Activated naive CD4-positive, alpha-beta T cell (primary cell): Measurements from ENCODE around the gene ZNF169.
"Not testable (repeated sequence)": the region's sequence is repeated elsewhere in the genome, so short reads cannot be mapped to it uniquely, and the experiment has no call there.

ENCODE experiments used
- DNase-seq, 4 experiments: peaks; one replicate each; lab custom pipeline; 2025; lab: John Stamatoyannopoulos, UW

The ZNF169 gene

DNA sequence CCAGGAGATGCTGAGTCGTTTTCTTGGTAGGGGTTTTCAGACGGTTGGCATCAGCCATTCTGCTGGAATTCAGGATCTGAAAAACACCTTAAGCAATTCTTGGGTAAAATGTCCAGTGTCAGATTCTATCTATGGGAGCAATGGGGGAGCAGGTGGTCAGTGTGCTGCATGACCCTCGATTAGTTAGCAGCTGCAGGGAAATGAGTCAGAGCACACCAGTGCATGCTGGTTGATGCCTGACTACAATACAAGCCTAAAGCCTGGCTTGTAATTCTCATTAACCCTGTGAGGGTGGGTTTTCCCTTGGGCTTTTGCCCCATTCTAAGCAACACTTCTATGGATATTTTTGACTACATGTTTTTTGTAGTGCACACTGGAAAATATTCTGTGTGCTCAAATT, 89.7 kb downstream of the ZNF169 start:
- DNase-seq, result not testable (repeated sequence)
